ENCODE results near the gene FLRT1. TPM values are rescaled to one million over a fixed set of nuclear protein-coding genes. Genes with fewer than 3 reads are reported as not detected.
A peak's percentile ranks its signal among the peaks of the same experiment; 100 is the strongest.

FLRT1 gene
- total RNA-seq, 1 donor from 2014 or later: 0.54 TPM

GRCh38 chr11:63998558-63999348 is 37.0 kb upstream of the FLRT1 start:
- TF ChIP-seq CTCF (IDR thresholded peaks at IDR 0.05): no peak
- H3K27me3 Mint-ChIP-seq (ENCODE audit: unreplicated experiment): no peaks in the 10 kb centered on the region
- H3K36me3 Mint-ChIP-seq (ENCODE audit: unreplicated experiment): peaks cover 4% of the 10 kb centered on the region
- peaks cover 15% of the 10 kb centered on the region for H3K4me1 Mint-ChIP-seq (ENCODE audit: unreplicated experiment)
- H3K27ac Mint-ChIP-seq (ENCODE audit: unreplicated experiment): no peak overlapping the region
- DNase-seq (ENCODE audit: extremely low spot score, unreplicated experiment): no peak
- H3K4me3 Mint-ChIP-seq (ENCODE audit: unreplicated experiment): no peak overlapping the region
- no peaks in the 10 kb centered on the region for H3K9me3 Mint-ChIP-seq (ENCODE audit: unreplicated experiment)

- Mint-ChIP-seq H3K36me3 (ENCODE audit: unreplicated experiment) (peaks cover 4% of the 10 kb centered on the region), H3K4me1 (ENCODE audit: unreplicated experiment) (peaks cover 18% of the 10 kb centered on the region), H3K4me3 (ENCODE audit: unreplicated experiment) (no peak overlapping the region), H3K27ac (ENCODE audit: unreplicated experiment) (no peak overlapping the region), H3K27me3 (ENCODE audit: unreplicated experiment) (no peaks in the 10 kb centered on the region), H3K9me3 (ENCODE audit: unreplicated experiment) (no peaks in the 10 kb centered on the region)
- DNase-seq (ENCODE audit: extremely low spot score, unreplicated experiment): no peak
- TF ChIP-seq CTCF (IDR thresholded peaks at IDR 0.05): no peak
Observed at GRCh38 chr11:63999349-64000025, 36.2 kb upstream of the FLRT1 start.

- peak; percentile 91 for DNase-seq (ENCODE audit: extremely low spot score, unreplicated experiment)
- Mint-ChIP-seq H3K4me3 (ENCODE audit: unreplicated experiment) (peak overlapping the region; percentile 32), H3K36me3 (ENCODE audit: unreplicated experiment) (peaks cover 4% of the 10 kb centered on the region), H3K27ac (ENCODE audit: unreplicated experiment) (no peak overlapping the region), H3K9me3 (ENCODE audit: unreplicated experiment) (no peaks in the 10 kb centered on the region), H3K4me1 (ENCODE audit: unreplicated experiment) (peaks cover 18% of the 10 kb centered on the region), H3K27me3 (ENCODE audit: unreplicated experiment) (no peaks in the 10 kb centered on the region)
- TF ChIP-seq CTCF (IDR thresholded peaks at IDR 0.05): peak; percentile 80
Observed at GRCh38 chr11:64000026-64000739, 35.5 kb upstream of the FLRT1 start.

GRCh38 chr11:64000740-64001483 is 34.8 kb upstream of the FLRT1 start:
- no peak for TF ChIP-seq CTCF (IDR thresholded peaks at IDR 0.05)
- Mint-ChIP-seq H3K27ac (ENCODE audit: unreplicated experiment) (no peak overlapping the region), H3K27me3 (ENCODE audit: unreplicated experiment) (no peaks in the 10 kb centered on the region), H3K4me1 (ENCODE audit: unreplicated experiment) (peaks cover 18% of the 10 kb centered on the region), H3K9me3 (ENCODE audit: unreplicated experiment) (no peaks in the 10 kb centered on the region), H3K36me3 (ENCODE audit: unreplicated experiment) (peaks cover 4% of the 10 kb centered on the region), H3K4me3 (ENCODE audit: unreplicated experiment) (no peak overlapping the region)
- DNase-seq (ENCODE audit: extremely low spot score, unreplicated experiment): no peak

Data from osteocyte (in vitro differentiated cells).